Uterus (tissue), 2 donors: ENCODE measurements around the gene EHMT1.

Experiments used
- CTCF ChIP-seq, 4 experiments: fragments of 200-600 bp in 2 of 4; fragments of 450-650 bp in 2 of 4; sonication (generic) in 2 of 4; IDR thresholded peaks; one replicate each; pipeline ENCODE4 v1.5.1; 2016 to 2019; ENCODE audit warnings: antibody characterized with exemption in 4 of 4, mild to moderate bottlenecking in 2 of 4, moderate library complexity in 1 of 4
- POLR2A ChIP-seq, 2 donors: fragments of 450-650 bp; IDR thresholded peaks; one replicate each; pipeline ENCODE4 v1.6.1; 2016; ENCODE audit warnings: antibody characterized with exemption in 2 of 2, mild to moderate bottlenecking in 1 of 2, moderate library complexity in 1 of 2

- TF ChIP-seq CTCF (IDR thresholded peaks at IDR 0.05) (no peak), POLR2A (IDR thresholded peaks at IDR 0.05) (no peak)
Measured at GRCh38 chr9:137638680-137639079, 19.9 kb downstream of the EHMT1 start.
